OCI-LY1 (cell line): ENCODE results near the gene ARHGAP22.

Source experiments
- H2AFZ ChIP-seq: fragments of 200-600 bp; sonication (generic), shearing (Covaris generic); 2 replicates; pipeline ENCODE4 v1.6.0; 2014; ENCODE audit warnings: antibody characterized with exemption, mild to moderate bottlenecking, low read length
- H3F3A ChIP-seq: fragments of 200-600 bp; sonication (generic), shearing (Covaris generic); 2 replicates; pipeline ENCODE4 v1.6.0; 2014; ENCODE audit warnings: mild to moderate bottlenecking, antibody characterized with exemption, low read length, moderate library complexity; ENCODE audit not compliant: insufficient read depth
- H3K27ac ChIP-seq: fragments of 200-600 bp; sonication (generic); 2 replicates; pipeline ENCODE4 v1.5.1; 2014; ENCODE audit warnings: low read length, mixed run types, mild to moderate bottlenecking, low read depth; ENCODE audit not compliant: poor library complexity, severe bottlenecking
- H3K27me3 ChIP-seq: fragments of 200-600 bp; sonication (generic); 2 replicates; pipeline ENCODE4 v1.6.0; 2014; ENCODE audit warnings: antibody characterized with exemption, mild to moderate bottlenecking, low read length, moderate library complexity; ENCODE audit not compliant: insufficient read depth
- H3K36me3 ChIP-seq: fragments of 200-600 bp; sonication (generic); 2 replicates; pipeline ENCODE4 v1.6.1; 2014; ENCODE audit warnings: mild to moderate bottlenecking, antibody characterized with exemption, low read length, moderate library complexity, mixed read lengths; ENCODE audit not compliant: insufficient read depth
- H3K4me1 ChIP-seq: fragments of 200-600 bp; sonication (generic); 2 replicates; pipeline ENCODE4 v1.5.1; 2014; ENCODE audit warnings: mild to moderate bottlenecking, low read length, moderate library complexity; ENCODE audit not compliant: insufficient read depth, severe bottlenecking
- H3K4me2 ChIP-seq: fragments of 200-600 bp; sonication (generic), shearing (Covaris generic); 2 replicates; pipeline ENCODE4 v1.6.1; 2014; ENCODE audit warnings: low read length
- H3K4me3 ChIP-seq: fragments of 200-600 bp; sonication (generic); 2 replicates; pipeline ENCODE4 v1.5.1; 2014; ENCODE audit warnings: low read length, low read depth, mild to moderate bottlenecking, mixed read lengths; ENCODE audit not compliant: poor library complexity, severe bottlenecking
- H3K79me2 ChIP-seq: fragments of 200-600 bp; shearing (Covaris generic); 2 replicates; pipeline ENCODE4 v1.6.1; 2016; ENCODE audit warnings: mixed run types, low read length, mixed read lengths; ENCODE audit not compliant: insufficient read depth
- H3K9ac ChIP-seq: fragments of 200-600 bp; sonication (generic), shearing (Covaris generic); 2 replicates; pipeline ENCODE4 v1.6.1; 2014; ENCODE audit warnings: mild to moderate bottlenecking, low read length, mixed read lengths
- H3K9me2 ChIP-seq: fragments of 200-600 bp; sonication (generic), shearing (Covaris generic); 2 replicates; pipeline ENCODE4 v1.6.1; 2014; ENCODE audit warnings: low read depth, mild to moderate bottlenecking, low read length, mixed read lengths
- H3K9me3 ChIP-seq: fragments of 200-600 bp; shearing (Covaris generic); 2 replicates; pipeline ENCODE4 v1.6.1; 2014; ENCODE audit warnings: low read length, mixed read lengths
- H4K20me1 ChIP-seq: fragments of 200-600 bp; sonication (generic), shearing (Covaris generic); 2 replicates; pipeline ENCODE4 v1.6.0; 2016; ENCODE audit warnings: mild to moderate bottlenecking, low read length; ENCODE audit not compliant: insufficient read depth
- CTCF ChIP-seq: fragments of 200-600 bp; sonication (generic), shearing (Covaris generic); IDR thresholded peaks from 2 replicates; pipeline ENCODE4 v1.5.1; 2017; ENCODE audit warnings: mild to moderate bottlenecking, antibody characterized with exemption, low read length, moderate library complexity, mixed read lengths
- EZH2 ChIP-seq: fragments of 200-600 bp; sonication (generic), shearing (Covaris generic); IDR thresholded peaks from 2 replicates; pipeline ENCODE4 v1.8.0; 2017; ENCODE audit warnings: borderline replicate concordance, mixed run types, mild to moderate bottlenecking, antibody characterized with exemption, low read length, moderate library complexity, mixed read lengths

ARHGAP22 gene

GRCh38 chr10:48626447-48626846, 21.6 kb upstream of the ARHGAP22 start:
- Histone ChIP-seq H3K4me1 (no peaks in the 10 kb centered on the region), H3K79me2 (no peaks in the 10 kb centered on the region), H3K9ac (no peak overlapping the region), H4K20me1 (no peaks in the 10 kb centered on the region), H3K9me3 (no peaks in the 10 kb centered on the region), H3K27me3 (peaks cover 7% of the 10 kb centered on the region; the same call in 1 of the 2 replicates), H3K27ac (no peak overlapping the region), H3F3A (no peaks in the 10 kb centered on the region), H2AFZ (no peak overlapping the region), H3K4me2 (no peak overlapping the region), H3K36me3 (no peaks in the 10 kb centered on the region), H3K9me2 (no peaks in the 10 kb centered on the region), H3K4me3 (no peak overlapping the region)
- TF ChIP-seq EZH2 (no peak), CTCF (no peak)

- Histone ChIP-seq H3K4me2 (no peak overlapping the region), H3F3A (no peaks in the 10 kb centered on the region), H3K27me3 (peaks cover 7% of the 10 kb centered on the region; the same call in 1 of the 2 replicates), H3K9me3 (no peaks in the 10 kb centered on the region), H3K36me3 (no peaks in the 10 kb centered on the region), H2AFZ (no peak overlapping the region), H3K9me2 (no peaks in the 10 kb centered on the region), H3K4me1 (no peaks in the 10 kb centered on the region), H4K20me1 (no peaks in the 10 kb centered on the region), H3K79me2 (no peaks in the 10 kb centered on the region), H3K27ac (no peak overlapping the region), H3K4me3 (no peak overlapping the region), H3K9ac (no peak overlapping the region)
- TF ChIP-seq EZH2, result no peak
These were observed 20.9 kb upstream of the ARHGAP22 start for GRCh38 chr10:48625826-48626134.

GRCh38 chr10:48623607-48624132, 18.8 kb upstream of the ARHGAP22 start:
- no peaks in the 10 kb centered on the region for H4K20me1 ChIP-seq
- H3K27me3 ChIP-seq, result peaks cover 7% of the 10 kb centered on the region; the same call in 1 of the 2 replicates
- H3K9me3 ChIP-seq, result no peaks in the 10 kb centered on the region
- no peaks in the 10 kb centered on the region for H3K4me1 ChIP-seq
- H3K9ac ChIP-seq, result no peak overlapping the region
- H3K4me3 ChIP-seq, result no peak overlapping the region
- H2AFZ ChIP-seq, result no peak overlapping the region
- H3K4me2 ChIP-seq, result no peak overlapping the region
- H3K36me3 ChIP-seq, result no peaks in the 10 kb centered on the region
- H3K27ac ChIP-seq, result no peak overlapping the region
- H3K9me2 ChIP-seq, result no peaks in the 10 kb centered on the region
- TF ChIP-seq CTCF, result no peak
- no peak for TF ChIP-seq EZH2
- no peaks in the 10 kb centered on the region for H3F3A ChIP-seq
- no peaks in the 10 kb centered on the region for H3K79me2 ChIP-seq

GRCh38 chr10:48623009-48623408, 18.1 kb upstream of the ARHGAP22 start:
- no peak overlapping the region for H3K9ac ChIP-seq
- no peaks in the 10 kb centered on the region for H3K9me2 ChIP-seq
- no peaks in the 10 kb centered on the region for H3K4me1 ChIP-seq
- H3K36me3 ChIP-seq, result no peaks in the 10 kb centered on the region
- no peak overlapping the region for H3K4me2 ChIP-seq
- peaks cover 7% of the 10 kb centered on the region; the same call in 1 of the 2 replicates for H3K27me3 ChIP-seq
- H3K79me2 ChIP-seq, result no peaks in the 10 kb centered on the region
- no peak overlapping the region for H2AFZ ChIP-seq
- no peaks in the 10 kb centered on the region for H4K20me1 ChIP-seq
- no peaks in the 10 kb centered on the region for H3K9me3 ChIP-seq
- H3K4me3 ChIP-seq, result no peak overlapping the region
- no peak for TF ChIP-seq CTCF
- no peak for TF ChIP-seq EZH2
- no peak overlapping the region for H3K27ac ChIP-seq
- no peaks in the 10 kb centered on the region for H3F3A ChIP-seq
